Measurements from ENCODE around the gene MYB. TPM values are rescaled to one million over a fixed set of nuclear protein-coding genes. Genes with fewer than 3 reads are reported as not detected.

Gene MYB
- total and polyA plus RNA-seq, 7 experiments from 2014 or later: 2.1 to 33.3 (median 16.5) TPM

- DNase-seq: no peak
- H3K9me3 ChIP-seq (ENCODE audit: control insufficient read depth in 2 of 3, low read length in 3 of 3): no peaks in the 10 kb centered on the region
- H3K27me3 Mint-ChIP-seq: no peaks in the 10 kb centered on the region
- H3K4me3 Mint-ChIP-seq: no peak overlapping the region
- peaks cover 0 to 21% of the 10 kb centered on the region in 2 donors for H3K4me1 ChIP-seq (ENCODE audit: control insufficient read depth in 2 of 2, insufficient read depth in 2 of 2, low read length in 2 of 2)
- no peak overlapping the region for H3K27ac ChIP-seq (ENCODE audit: low read depth, low read length)
- H3K27me3 ChIP-seq (ENCODE audit: control insufficient read depth in 2 of 2, insufficient read depth in 2 of 2, low read length in 2 of 2): no peaks in the 10 kb centered on the region
- H3K36me3 ChIP-seq (ENCODE audit: control insufficient read depth in 2 of 3, insufficient read depth in 3 of 3, low read length in 3 of 3): peaks cover 0 to 8% (median 0%) of the 10 kb centered on the region in 3 experiments
- H3K36me3 Mint-ChIP-seq: peaks cover 16 to 35% (median 18%) of the 10 kb centered on the region in 5 donors
- no peak overlapping the region for H3K4me3 ChIP-seq (ENCODE audit: low read length)
- ATAC-seq: no peak
- ChIA-PET POLR2A (interaction anchor here (1.2 kb wide), 1 partner anchor 9 kb away, joined by 3 read pairs; no protein-coding TSS in a partner anchor), CTCF (interaction anchor here (0.7 to 0.9 kb wide), 2 partner anchors 10 to 31 kb away, joined by 3 to 4 read pairs; no protein-coding TSS in a partner anchor)
- no peak overlapping the region for H3K27ac Mint-ChIP-seq
- no peaks in the 10 kb centered on the region for H3K9me3 Mint-ChIP-seq
- peaks cover 20 to 34% (median 29%) of the 10 kb centered on the region in 7 donors for H3K4me1 Mint-ChIP-seq
- intact Hi-C loops (cut with micrococcal nuclease): loop anchor here in 1 of 2 donors (10.0 kb wide), 1 partner anchor 1260 kb away; the partner anchor contains the start of gene TBPL1
Measured at GRCh38 chr6:135215160-135215559, 34.1 kb downstream of the MYB start.

- H3K36me3 ChIP-seq (ENCODE audit: control insufficient read depth in 2 of 3, insufficient read depth in 3 of 3, low read length in 3 of 3): peaks cover 0 to 8% (median 0%) of the 10 kb centered on the region in 3 experiments
- intact Hi-C loops (cut with micrococcal nuclease): loop anchor here in 1 of 2 donors (10.0 kb wide), 1 partner anchor 1261 kb away; the partner anchor contains the start of gene TBPL1
- H3K27me3 ChIP-seq (ENCODE audit: control insufficient read depth in 2 of 2, insufficient read depth in 2 of 2, low read length in 2 of 2): no peaks in the 10 kb centered on the region
- H3K4me1 Mint-ChIP-seq: peaks cover 20 to 30% (median 25%) of the 10 kb centered on the region in 7 donors
- H3K9me3 ChIP-seq (ENCODE audit: control insufficient read depth in 2 of 3, low read length in 3 of 3): no peaks in the 10 kb centered on the region
- POLR2A ChIA-PET: no interaction called here
- H3K9me3 Mint-ChIP-seq: no peaks in the 10 kb centered on the region
- H3K27me3 Mint-ChIP-seq: no peaks in the 10 kb centered on the region
- H3K4me3 ChIP-seq (ENCODE audit: low read length): no peak overlapping the region
- H3K27ac ChIP-seq (ENCODE audit: low read depth, low read length): no peak overlapping the region
- ATAC-seq: no peak
- peaks cover 16 to 35% (median 18%) of the 10 kb centered on the region in 5 donors for H3K36me3 Mint-ChIP-seq
- CTCF ChIA-PET: no interaction called here
- no peak overlapping the region for H3K4me3 Mint-ChIP-seq
- DNase-seq: no peak
- H3K4me1 ChIP-seq (ENCODE audit: control insufficient read depth in 2 of 2, insufficient read depth in 2 of 2, low read length in 2 of 2): peaks cover 0 to 17% of the 10 kb centered on the region in 2 donors
- peak overlapping the region in 1 of 9 donors; percentile 6 for H3K27ac Mint-ChIP-seq
Measured at GRCh38 chr6:135215563-135215962, 34.5 kb downstream of the MYB start.

- Mint-ChIP-seq H3K36me3 (peaks cover 12 to 27% (median 18%) of the 10 kb centered on the region in 5 donors), H3K4me3 (no peak overlapping the region), H3K27me3 (no peaks in the 10 kb centered on the region), H3K4me1 (peaks cover 8 to 17% (median 13%) of the 10 kb centered on the region in 7 donors), H3K27ac (peak overlapping the region in 1 of 9 donors; percentile 33), H3K9me3 (no peaks in the 10 kb centered on the region)
- DNase-seq (no peak), ATAC-seq (no peak)
- H3K4me3 ChIP-seq (ENCODE audit: low read length): no peak overlapping the region
- CTCF ChIA-PET: interaction anchor here (0.8 kb wide), 1 partner anchor 19 kb away, joined by 3 read pairs; no protein-coding TSS in a partner anchor
- peaks cover 0 to 8% of the 10 kb centered on the region in 2 donors for H3K4me1 ChIP-seq (ENCODE audit: control insufficient read depth in 2 of 2, insufficient read depth in 2 of 2, low read length in 2 of 2)
- intact Hi-C loops (cut with micrococcal nuclease): loop anchor here in 1 of 2 donors (10.0 kb wide), 1 partner anchor 1263 kb away; the partner anchor contains the start of gene TBPL1
- peaks cover 0 to 8% (median 0%) of the 10 kb centered on the region in 3 experiments for H3K36me3 ChIP-seq (ENCODE audit: control insufficient read depth in 2 of 3, insufficient read depth in 3 of 3, low read length in 3 of 3)
- no peak overlapping the region for H3K27ac ChIP-seq (ENCODE audit: low read depth, low read length)
- no peaks in the 10 kb centered on the region for H3K9me3 ChIP-seq (ENCODE audit: control insufficient read depth in 2 of 3, low read length in 3 of 3)
- H3K27me3 ChIP-seq (ENCODE audit: control insufficient read depth in 2 of 2, insufficient read depth in 2 of 2, low read length in 2 of 2): no peaks in the 10 kb centered on the region
- POLR2A ChIA-PET: interaction anchor here (1.1 to 1.2 kb wide), 2 partner anchors 12 to 196 kb away, joined by 3 read pairs; no protein-coding TSS in a partner anchor
Measured at GRCh38 chr6:135217663-135218062, 36.6 kb downstream of the MYB start.

GRCh38 chr6:135219346-135219745 lies 38.2 kb downstream of the MYB start:
- intact Hi-C loops (cut with micrococcal nuclease): loop anchor here in 1 of 2 donors (10.0 kb wide), 1 partner anchor 1265 kb away; the partner anchor contains the start of gene TBPL1
- H3K36me3 ChIP-seq (ENCODE audit: control insufficient read depth in 2 of 3, insufficient read depth in 3 of 3, low read length in 3 of 3): peaks cover 0 to 8% (median 0%) of the 10 kb centered on the region in 3 experiments
- DNase-seq (no peak), ATAC-seq (no peak)
- no peak overlapping the region for H3K4me3 ChIP-seq (ENCODE audit: low read length)
- H3K27me3 Mint-ChIP-seq: no peaks in the 10 kb centered on the region
- no peaks in the 10 kb centered on the region for H3K9me3 ChIP-seq (ENCODE audit: control insufficient read depth in 2 of 3, low read length in 3 of 3)
- no peaks in the 10 kb centered on the region for H3K27me3 ChIP-seq (ENCODE audit: control insufficient read depth in 2 of 2, insufficient read depth in 2 of 2, low read length in 2 of 2)
- ChIA-PET CTCF (no interaction called here), POLR2A (no interaction called here)
- no peak overlapping the region for H3K27ac Mint-ChIP-seq
- peaks cover 11 to 23% (median 14%) of the 10 kb centered on the region in 7 donors for H3K4me1 Mint-ChIP-seq
- no peak overlapping the region for H3K4me3 Mint-ChIP-seq
- H3K4me1 ChIP-seq (ENCODE audit: control insufficient read depth in 2 of 2, insufficient read depth in 2 of 2, low read length in 2 of 2): no peaks in the 10 kb centered on the region
- peaks cover 0 to 4% (median 0%) of the 10 kb centered on the region in 11 donors for H3K9me3 Mint-ChIP-seq
- H3K27ac ChIP-seq (ENCODE audit: low read depth, low read length): no peak overlapping the region
- H3K36me3 Mint-ChIP-seq: peaks cover 12 to 32% (median 24%) of the 10 kb centered on the region in 5 donors

- Mint-ChIP-seq H3K27ac (no peak overlapping the region), H3K27me3 (no peaks in the 10 kb centered on the region), H3K4me1 (peaks cover 8 to 19% (median 12%) of the 10 kb centered on the region in 7 donors), H3K9me3 (peaks cover 0 to 4% (median 0%) of the 10 kb centered on the region in 11 donors), H3K4me3 (no peak overlapping the region), H3K36me3 (peaks cover 12 to 30% (median 24%) of the 10 kb centered on the region in 5 donors)
- no peaks in the 10 kb centered on the region for H3K27me3 ChIP-seq (ENCODE audit: control insufficient read depth in 2 of 2, insufficient read depth in 2 of 2, low read length in 2 of 2)
- intact Hi-C loops (cut with micrococcal nuclease): loop anchor here in 1 of 2 donors (5.0 kb wide), 1 partner anchor 34 kb away; no protein-coding TSS in a partner anchor
- CTCF ChIA-PET: no interaction called here
- no peaks in the 10 kb centered on the region for H3K4me1 ChIP-seq (ENCODE audit: control insufficient read depth in 2 of 2, insufficient read depth in 2 of 2, low read length in 2 of 2)
- H3K36me3 ChIP-seq (ENCODE audit: control insufficient read depth in 2 of 3, insufficient read depth in 3 of 3, low read length in 3 of 3): peaks cover 0 to 8% (median 0%) of the 10 kb centered on the region in 3 experiments
- no peak overlapping the region for H3K4me3 ChIP-seq (ENCODE audit: low read length)
- POLR2A ChIA-PET: interaction anchor here (0.8 kb wide), 1 partner anchor 16 kb away, joined by 3 read pairs; no protein-coding TSS in a partner anchor
- H3K9me3 ChIP-seq (ENCODE audit: control insufficient read depth in 2 of 3, low read length in 3 of 3): no peaks in the 10 kb centered on the region
- ATAC-seq (no peak), DNase-seq (no peak)
- no peak overlapping the region for H3K27ac ChIP-seq (ENCODE audit: low read depth, low read length)
Measured at GRCh38 chr6:135221042-135221441, 39.9 kb downstream of the MYB start.

- ChIA-PET CTCF (interaction anchor here (0.7 kb wide), 1 partner anchor 202 kb away, joined by 3 read pairs; no protein-coding TSS in a partner anchor), POLR2A (interaction anchor here (0.8 kb wide), 1 partner anchor 15 kb away, joined by 3 read pairs; no protein-coding TSS in a partner anchor)
- H3K4me1 Mint-ChIP-seq: peaks cover 8 to 19% (median 12%) of the 10 kb centered on the region in 7 donors
- no peaks in the 10 kb centered on the region for H3K27me3 Mint-ChIP-seq
- peaks cover 12 to 29% (median 24%) of the 10 kb centered on the region in 5 donors for H3K36me3 Mint-ChIP-seq
- H3K9me3 Mint-ChIP-seq: peaks cover 0 to 4% (median 0%) of the 10 kb centered on the region in 11 donors
- no peak overlapping the region for H3K27ac Mint-ChIP-seq
- H3K4me3 Mint-ChIP-seq: no peak overlapping the region
- intact Hi-C loops (cut with micrococcal nuclease): loop anchor here in 1 of 2 donors (5.0 kb wide), 1 partner anchor 34 kb away; no protein-coding TSS in a partner anchor
- DNase-seq (no peak), ATAC-seq (no peak)
- Histone ChIP-seq H3K4me3 (ENCODE audit: low read length) (no peak overlapping the region), H3K27ac (ENCODE audit: low read depth, low read length) (no peak overlapping the region), H3K27me3 (ENCODE audit: control insufficient read depth in 2 of 2, insufficient read depth in 2 of 2, low read length in 2 of 2) (no peaks in the 10 kb centered on the region), H3K36me3 (ENCODE audit: control insufficient read depth in 2 of 3, insufficient read depth in 3 of 3, low read length in 3 of 3) (peaks cover 0 to 8% (median 0%) of the 10 kb centered on the region in 3 experiments), H3K9me3 (ENCODE audit: control insufficient read depth in 2 of 3, low read length in 3 of 3) (no peaks in the 10 kb centered on the region), H3K4me1 (ENCODE audit: control insufficient read depth in 2 of 2, insufficient read depth in 2 of 2, low read length in 2 of 2) (no peaks in the 10 kb centered on the region)
Measured at GRCh38 chr6:135221505-135221904, 40.4 kb downstream of the MYB start.
